Activated CD8-positive, alpha-beta memory T cell treated with anti-CD3 and anti-CD28 coated beads, Interleukin-2, amount 50 U/mL, for 1 hour (primary cell): Measurements from ENCODE around the gene ADGRD2.

Source experiments
- DNase-seq: peaks from one replicate; pipeline ENCODE4 v3.0.0-alpha.2; 2020; ENCODE audit errors: extremely low read depth

ADGRD2 gene

DNA sequence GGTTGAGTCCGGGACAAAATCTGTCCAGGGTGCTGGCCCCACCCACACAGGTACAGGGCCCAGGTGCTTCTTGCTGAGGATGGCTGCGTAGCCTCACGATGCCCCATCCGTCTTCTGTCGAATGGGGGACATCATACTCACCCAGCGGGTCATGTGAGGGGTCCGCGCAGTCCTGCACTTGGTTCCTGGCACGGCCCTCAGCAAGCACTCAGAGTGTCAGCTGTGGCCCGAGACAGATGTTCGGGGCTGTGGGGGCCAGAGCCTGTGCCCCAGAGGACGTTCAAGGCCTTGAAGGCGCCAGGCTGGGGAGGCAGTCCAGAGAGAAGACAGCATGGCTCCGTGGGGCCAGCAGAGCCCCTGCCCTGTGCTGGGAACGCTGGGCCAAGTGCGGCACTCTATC is 29.1 kb downstream of the ADGRD2 start:
- DNase-seq: no peak

GRCh38 chr9:124479947-124480620 is 29.8 kb downstream of the ADGRD2 start:
- no peak for DNase-seq

DNA sequence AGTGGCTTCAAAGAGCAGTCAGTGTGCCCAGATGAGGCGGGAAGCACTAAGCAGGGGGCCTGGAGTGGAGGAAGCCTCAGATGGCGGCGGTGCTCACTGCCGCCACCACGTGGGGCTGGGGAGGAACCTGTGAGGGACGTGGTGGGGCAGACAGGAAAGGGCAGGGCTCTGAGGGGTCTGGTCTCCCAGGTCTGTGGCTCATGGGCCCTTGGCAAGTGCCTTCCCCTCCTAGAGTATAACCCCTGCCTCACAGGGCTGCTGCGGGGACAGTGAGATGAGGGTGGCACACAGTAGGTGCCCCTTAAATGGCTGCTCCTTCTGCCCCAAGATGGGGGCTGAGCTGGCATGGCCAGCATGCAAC is 30.4 kb downstream of the ADGRD2 start:
- no peak for DNase-seq

- DNase-seq: no peak
These were observed 30.9 kb downstream of the ADGRD2 start for GRCh38 chr9:124481115-124481514.

DNA sequence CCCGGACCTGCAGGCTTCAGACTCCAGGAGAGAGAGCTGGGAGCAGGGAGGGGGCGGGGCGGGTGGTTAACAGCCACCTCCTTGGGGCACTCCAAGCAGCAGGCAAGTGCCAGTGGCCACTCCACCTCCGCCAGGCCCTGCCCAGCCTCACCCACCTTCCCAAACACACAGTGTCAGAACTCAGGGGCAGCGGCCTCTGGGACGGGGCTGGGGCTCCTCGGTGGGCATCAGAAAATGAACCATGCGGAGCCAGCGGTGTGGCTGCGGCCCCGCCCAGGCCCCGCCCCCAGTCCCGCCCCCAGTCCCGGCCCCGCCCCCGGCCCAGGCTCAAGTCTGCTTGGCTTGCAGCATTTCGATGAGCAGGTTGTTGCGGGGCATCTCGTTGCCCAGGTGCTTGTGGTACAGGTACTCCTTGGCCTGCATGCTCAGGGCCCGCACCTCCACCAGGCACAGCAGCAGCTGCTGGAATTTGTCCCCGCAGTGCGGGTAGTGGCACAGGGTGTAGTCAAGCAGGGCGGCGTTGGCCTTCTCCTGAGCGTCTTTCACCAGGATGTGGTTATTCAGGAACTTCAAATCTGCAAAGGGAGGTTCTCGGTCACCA is 32.3 kb downstream of the ADGRD2 start:
- DNase-seq: no peak

DNA sequence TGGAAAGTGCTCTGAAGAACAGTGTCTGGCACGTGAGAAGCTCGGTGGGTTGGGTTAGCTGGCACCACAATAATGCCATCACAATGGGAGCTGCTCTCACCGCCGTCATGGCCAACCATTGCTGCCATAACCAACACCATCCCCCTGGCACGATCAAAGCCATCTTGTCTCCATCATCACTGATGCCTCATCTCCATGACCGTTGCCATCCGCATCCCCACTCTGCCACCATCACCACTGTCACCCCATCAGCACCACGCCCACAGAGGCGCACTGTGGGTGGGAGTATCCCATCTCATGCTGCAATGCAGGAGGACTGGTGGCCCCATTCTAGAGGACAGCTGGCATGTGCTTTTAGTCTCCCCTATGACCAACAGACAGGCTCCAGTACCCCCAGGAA is 33.2 kb downstream of the ADGRD2 start:
- DNase-seq: no peak

DNA sequence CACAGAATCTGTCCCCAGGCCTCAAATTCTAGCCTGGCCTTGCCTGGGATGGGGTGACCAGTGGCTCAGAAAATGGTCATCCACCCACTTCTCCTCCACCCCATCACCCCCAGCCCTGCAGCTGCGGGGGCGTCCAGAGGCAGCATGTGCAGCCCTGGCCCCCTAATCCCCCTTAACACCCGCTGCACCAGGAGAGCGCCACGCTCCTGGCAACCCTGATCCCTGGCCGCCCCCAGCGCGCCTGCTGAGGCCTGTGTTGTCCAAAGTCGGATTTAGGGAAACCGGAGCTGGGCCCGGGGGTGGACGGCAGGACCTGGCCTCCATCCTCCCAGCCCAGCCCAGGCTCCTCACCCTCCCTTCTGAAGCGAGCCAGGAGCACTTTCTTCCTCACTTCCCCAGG is 35.0 kb downstream of the ADGRD2 start:
- DNase-seq: no peak

DNA sequence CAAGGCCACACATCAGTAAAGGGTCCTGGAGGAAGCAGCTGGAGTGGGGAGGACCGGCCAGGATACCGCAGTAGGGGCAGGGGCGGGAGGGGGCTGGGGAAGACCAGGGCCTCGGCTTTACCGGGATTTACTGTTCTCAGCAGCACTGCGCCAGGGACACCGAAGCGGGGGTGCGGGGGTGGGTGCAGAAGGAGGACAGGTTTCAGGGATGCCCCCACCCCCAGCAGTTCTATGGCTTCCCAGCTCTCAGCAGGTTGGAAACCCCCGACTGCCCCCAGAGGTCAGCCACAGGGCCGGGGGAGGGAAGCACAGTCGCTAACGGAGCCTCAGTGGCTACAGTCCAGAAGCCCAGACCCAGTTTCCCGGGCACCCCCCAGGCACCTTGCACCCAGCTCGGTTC is 35.7 kb downstream of the ADGRD2 start:
- DNase-seq: no peak

GRCh38 chr9:124486778-124487259 is 36.6 kb downstream of the ADGRD2 start:
- DNase-seq: no peak

DNA sequence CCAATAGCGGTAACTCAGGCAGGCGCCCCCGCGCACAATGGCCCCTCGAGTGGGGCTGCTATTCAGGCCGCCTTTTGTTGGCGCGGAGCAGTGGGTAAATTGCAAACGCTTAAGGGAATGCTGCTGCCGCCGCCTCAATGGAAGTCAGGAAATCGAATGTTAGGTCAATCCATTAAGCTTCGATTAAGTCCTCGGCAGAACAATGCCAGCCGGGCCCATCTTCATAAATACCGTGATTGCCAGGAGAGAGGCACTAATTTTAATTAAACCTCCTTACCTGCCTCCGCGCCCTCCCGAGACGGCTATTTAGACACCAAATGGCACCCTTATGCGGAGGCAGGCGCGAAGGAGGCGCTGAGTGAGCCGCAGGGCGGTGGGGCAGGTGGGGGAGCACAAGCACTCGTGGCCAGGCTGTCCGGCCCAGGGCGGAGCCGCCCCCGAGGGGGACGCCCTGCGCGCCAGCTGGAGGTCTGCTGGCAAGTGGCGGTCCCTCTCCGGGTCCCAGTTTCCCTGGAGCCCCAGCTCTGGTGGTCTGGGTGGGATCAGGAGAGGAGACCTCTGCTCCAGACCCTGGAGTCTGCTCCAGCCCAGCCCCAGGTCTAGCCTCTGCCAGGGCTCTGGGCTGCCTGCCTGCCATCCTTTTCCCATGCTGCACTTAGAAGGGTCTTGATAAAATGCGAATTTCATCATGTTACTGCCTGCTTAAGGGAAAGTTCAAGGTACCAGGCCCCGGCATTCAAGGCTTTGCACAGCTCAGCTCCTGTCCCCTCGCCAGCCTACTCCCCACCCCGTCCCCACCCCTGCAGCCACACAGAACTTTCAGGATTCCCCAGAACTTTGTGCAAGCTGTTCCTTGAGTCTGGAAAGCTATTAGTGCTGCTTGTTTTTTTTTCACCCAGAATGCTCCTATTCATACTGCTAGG is 37.3 kb downstream of the ADGRD2 start:
- no peak for DNase-seq

GRCh38 chr9:124488641-124489210 is 38.5 kb downstream of the ADGRD2 start:
- no peak for DNase-seq

DNA sequence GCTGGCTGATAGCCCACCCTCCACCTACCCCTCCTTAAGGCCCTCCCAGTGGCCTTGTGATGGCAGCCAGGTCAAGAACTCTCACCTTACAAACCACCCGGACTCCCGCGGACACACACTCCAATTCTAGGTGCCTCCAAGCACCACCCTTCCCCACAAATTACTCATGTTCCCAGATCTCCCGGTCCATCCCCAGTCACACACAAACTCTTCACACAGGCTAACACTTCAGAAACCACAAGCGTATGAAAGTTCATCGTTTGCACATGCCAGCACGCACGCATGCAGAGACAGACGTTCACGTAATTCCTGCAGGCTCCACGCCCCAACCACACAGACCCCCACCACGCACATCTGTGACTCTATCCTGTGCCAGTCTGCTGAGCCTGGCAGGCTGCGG is 39.0 kb downstream of the ADGRD2 start:
- DNase-seq: no peak

GRCh38 chr9:124490004-124490403 is 39.8 kb downstream of the ADGRD2 start:
- no peak for DNase-seq

- no peak for DNase-seq
These were observed 41.1 kb downstream of the ADGRD2 start for GRCh38 chr9:124491049-124491975.

- DNase-seq: no peak
These were observed 42.6 kb downstream of the ADGRD2 start for GRCh38 chr9:124492818-124493217.

DNA sequence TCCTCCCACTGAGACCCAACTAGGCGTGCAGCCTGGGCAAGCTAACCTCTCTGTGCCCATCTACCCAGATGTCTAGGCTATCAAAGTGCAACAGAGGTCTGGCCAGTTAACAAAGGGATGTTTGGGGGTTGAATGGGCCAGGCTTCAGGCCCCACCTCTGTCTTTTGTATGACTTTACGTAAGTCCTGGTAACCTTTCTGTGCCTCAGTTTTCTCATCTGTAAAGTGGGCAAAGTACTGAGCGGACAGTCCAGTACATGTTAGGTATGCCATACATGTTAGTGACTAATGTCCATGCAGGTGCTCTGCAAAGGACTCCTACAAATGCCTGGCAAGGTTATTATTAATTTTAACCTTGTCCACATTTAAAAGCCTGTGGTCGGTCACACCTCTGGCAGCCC is 43.0 kb downstream of the ADGRD2 start:
- DNase-seq: no peak

- DNase-seq: no peak
These were observed 43.7 kb downstream of the ADGRD2 start for GRCh38 chr9:124493794-124494479.

DNA sequence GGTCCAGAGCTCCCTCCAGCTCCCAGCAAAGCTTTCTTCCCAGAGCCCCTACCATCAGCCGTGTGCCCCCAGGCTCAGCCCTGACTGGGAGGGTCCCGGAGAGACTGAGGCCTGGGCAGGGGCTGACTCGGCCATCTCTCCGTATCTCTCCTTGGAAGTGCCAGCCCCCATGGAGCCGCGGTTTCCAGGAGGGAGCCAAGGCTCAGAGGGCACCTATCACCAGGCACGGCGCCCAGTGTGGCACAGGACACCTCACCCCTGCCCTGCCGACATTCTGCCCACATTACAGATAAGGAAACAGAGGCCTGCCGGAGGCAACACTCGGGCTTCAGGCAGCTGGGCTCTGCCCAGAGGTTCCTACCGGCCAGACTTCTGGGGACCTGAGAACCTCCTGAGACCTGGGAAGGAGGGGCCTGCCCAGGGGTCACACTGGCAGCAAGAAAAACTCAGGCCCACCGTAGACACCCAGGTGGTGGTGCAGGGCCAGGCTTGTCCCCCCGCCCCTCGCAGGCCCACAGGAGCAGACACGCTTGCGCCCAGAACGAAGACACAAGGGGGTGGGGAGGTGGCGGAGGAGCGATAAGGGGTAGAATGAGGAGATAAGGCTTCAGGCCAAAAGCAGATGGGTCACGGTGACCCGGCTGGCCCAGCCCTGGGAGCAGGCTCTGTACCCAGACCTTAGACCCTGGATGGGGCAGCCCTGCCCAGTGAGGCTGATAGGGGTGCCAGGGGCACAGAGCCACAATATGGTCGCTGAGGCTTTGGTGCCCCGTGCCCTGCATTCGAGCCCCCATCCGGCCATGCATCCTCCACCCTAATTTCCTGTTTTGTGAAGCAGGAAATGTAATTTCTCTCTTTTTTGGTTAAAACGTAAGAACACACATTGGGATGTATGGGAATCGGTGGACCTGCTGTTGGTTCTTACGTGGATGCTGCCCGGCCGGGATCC is 45.1 kb downstream of the ADGRD2 start:
- no peak for DNase-seq

DNA sequence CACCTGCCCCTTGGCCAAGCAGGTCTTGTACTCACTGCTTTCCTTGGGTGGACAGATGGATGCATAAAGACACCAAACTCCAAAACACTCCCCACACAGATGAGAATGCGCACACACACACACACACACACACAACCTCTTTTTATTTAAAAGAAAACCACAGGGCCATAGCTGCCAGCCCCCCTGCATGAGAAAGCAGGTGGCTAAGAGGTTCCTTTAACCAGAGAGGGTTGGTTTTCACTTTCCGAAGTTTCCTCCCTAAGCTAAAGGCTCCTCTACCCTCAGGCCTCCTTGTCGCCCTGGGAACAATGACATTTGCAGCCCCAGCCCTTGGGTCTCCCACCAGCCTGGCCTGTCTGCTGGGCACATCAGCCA is 45.8 kb downstream of the ADGRD2 start:
- DNase-seq: no peak

- no peak for DNase-seq
These were observed 46.2 kb downstream of the ADGRD2 start for GRCh38 chr9:124496463-124496862.
